Activated T-cell treated with anti-CD3 and anti-CD28 coated beads, Interleukin-2, amount 50 U/mL, for 24 hours (primary cell): ENCODE results near the gene WWC1.
"Not testable (repeated sequence)": the region's sequence is repeated elsewhere in the genome, so short reads cannot be mapped to it uniquely, and the experiment has no call there.

Experiments used
- DNase-seq: peaks from one replicate; pipeline ENCODE4 v3.0.0-alpha.2; 2020
- H3K27ac Mint-ChIP-seq: 2 replicates; pipeline ENCODE4 v1.8.0; 2020; ENCODE audit warnings: mild to moderate bottlenecking, mixed read lengths
- H3K27me3 Mint-ChIP-seq: 2 replicates; pipeline ENCODE4 v1.8.0; 2020; ENCODE audit warnings: mixed read lengths
- H3K36me3 Mint-ChIP-seq: 2 replicates; pipeline ENCODE4 v1.8.0; 2020; ENCODE audit warnings: low read depth, mixed read lengths
- H3K4me1 Mint-ChIP-seq: 2 replicates; pipeline ENCODE4 v1.8.0; 2020; ENCODE audit warnings: low read depth, mixed read lengths
- H3K4me3 Mint-ChIP-seq: 2 replicates; pipeline ENCODE4 v1.8.0; 2020; ENCODE audit warnings: mild to moderate bottlenecking, moderate library complexity, mixed read lengths
- H3K9me3 Mint-ChIP-seq: 2 replicates; pipeline ENCODE4 v1.8.0; 2020; ENCODE audit warnings: mixed read lengths

The WWC1 gene

GRCh38 chr5:168327994-168328393, 36.5 kb downstream of the WWC1 start:
- peaks cover 8% of the 10 kb centered on the region for H3K4me1 Mint-ChIP-seq
- no peak overlapping the region for H3K27ac Mint-ChIP-seq
- no peak for DNase-seq
- H3K4me3 Mint-ChIP-seq: no peak overlapping the region
- H3K27me3 Mint-ChIP-seq: peaks cover 34% of the 10 kb centered on the region
- no peaks in the 10 kb centered on the region for H3K36me3 Mint-ChIP-seq
- H3K9me3 Mint-ChIP-seq: no peaks in the 10 kb centered on the region

- Mint-ChIP-seq H3K4me1 (peaks cover 8% of the 10 kb centered on the region), H3K4me3 (no peak overlapping the region), H3K27me3 (peaks cover 34% of the 10 kb centered on the region), H3K9me3 (no peaks in the 10 kb centered on the region), H3K36me3 (no peaks in the 10 kb centered on the region), H3K27ac (no peak overlapping the region)
- DNase-seq: no peak
Observed at GRCh38 chr5:168328814-168329213, 37.4 kb downstream of the WWC1 start.

GRCh38 chr5:168329302-168329701, 37.9 kb downstream of the WWC1 start:
- Mint-ChIP-seq H3K27me3 (peaks cover 34% of the 10 kb centered on the region), H3K27ac (no peak overlapping the region), H3K4me3 (no peak overlapping the region), H3K4me1 (peaks cover 8% of the 10 kb centered on the region), H3K9me3 (no peaks in the 10 kb centered on the region), H3K36me3 (no peaks in the 10 kb centered on the region)
- no peak for DNase-seq

DNA sequence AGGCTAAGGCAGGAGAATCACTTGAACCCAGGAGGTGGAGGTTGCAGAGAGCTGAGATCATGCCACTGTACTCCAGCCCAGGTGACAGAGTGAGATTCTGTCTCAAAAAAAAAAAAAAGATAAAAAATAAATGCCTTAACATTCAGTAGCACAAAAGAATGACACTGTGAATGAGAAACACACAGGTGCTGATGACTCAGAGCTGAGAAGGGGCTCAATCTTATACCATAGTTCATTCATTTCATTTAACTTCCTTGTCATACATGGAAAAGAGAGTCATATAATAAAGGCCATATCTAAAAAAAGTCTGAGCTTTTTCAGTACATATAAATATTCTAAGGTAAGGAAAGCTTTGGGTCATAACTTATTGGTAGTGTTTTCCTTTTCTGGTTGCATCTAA, 40.6 kb downstream of the WWC1 start:
- Mint-ChIP-seq H3K36me3 (no peaks in the 10 kb centered on the region), H3K9me3 (no peaks in the 10 kb centered on the region), H3K27ac (no peak overlapping the region), H3K27me3 (peaks cover 27% of the 10 kb centered on the region), H3K4me1 (peaks cover 8% of the 10 kb centered on the region), H3K4me3 (no peak overlapping the region)
- DNase-seq: no peak

DNA sequence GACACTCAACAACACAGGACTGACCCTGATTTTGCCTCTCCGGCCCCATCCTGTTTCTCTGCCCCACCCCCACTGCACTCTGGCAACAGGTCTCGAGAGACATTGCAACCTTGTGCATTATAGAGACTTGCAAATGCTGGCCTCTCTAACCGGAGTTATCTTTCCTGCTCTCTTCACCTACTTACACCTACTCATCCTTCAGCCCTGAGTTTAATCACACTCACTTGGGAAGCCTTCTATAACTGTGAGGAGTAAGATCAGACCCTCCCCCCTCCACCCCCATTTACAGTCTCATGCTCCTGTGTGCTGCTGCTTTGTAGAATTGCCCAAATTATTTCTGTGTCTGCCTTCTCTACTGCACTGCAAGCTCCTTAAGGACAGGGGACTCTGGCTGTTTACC, 42.8 kb downstream of the WWC1 start:
- Mint-ChIP-seq H3K27me3 (peaks cover 18% of the 10 kb centered on the region), H3K36me3 (no peaks in the 10 kb centered on the region), H3K9me3 (no peaks in the 10 kb centered on the region), H3K4me1 (peaks cover 4% of the 10 kb centered on the region), H3K27ac (no peak overlapping the region), H3K4me3 (no peak overlapping the region)
- no peak for DNase-seq

DNA sequence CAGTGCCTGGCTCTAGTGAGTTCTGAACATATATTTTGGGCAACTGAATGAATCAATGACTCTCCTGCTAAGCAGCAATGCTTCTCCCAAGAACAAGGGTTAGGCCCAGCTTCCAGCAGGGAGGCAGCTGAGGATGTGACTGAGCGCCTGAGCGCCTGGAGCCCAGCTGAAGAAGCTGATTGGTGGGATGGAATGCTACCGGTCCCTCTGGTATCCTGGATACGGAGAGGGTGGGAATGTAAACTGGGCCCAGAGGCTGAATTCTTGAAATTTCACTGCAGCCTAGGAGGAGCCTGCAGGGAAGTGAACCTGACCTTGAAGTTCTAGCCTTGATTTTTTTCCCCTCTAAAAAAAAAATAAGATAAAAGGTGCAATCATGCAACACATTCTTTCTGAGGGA, 43.2 kb downstream of the WWC1 start:
- peaks cover 4% of the 10 kb centered on the region for H3K4me1 Mint-ChIP-seq
- H3K9me3 Mint-ChIP-seq: no peaks in the 10 kb centered on the region
- no peak overlapping the region for H3K27ac Mint-ChIP-seq
- peaks cover 14% of the 10 kb centered on the region for H3K27me3 Mint-ChIP-seq
- no peak for DNase-seq
- H3K4me3 Mint-ChIP-seq: no peak overlapping the region
- H3K36me3 Mint-ChIP-seq: no peaks in the 10 kb centered on the region

GRCh38 chr5:168337361-168337760, 45.9 kb downstream of the WWC1 start:
- no peak overlapping the region for H3K27ac Mint-ChIP-seq
- H3K27me3 Mint-ChIP-seq: peaks cover 16% of the 10 kb centered on the region
- H3K4me1 Mint-ChIP-seq: peaks cover under 1% of the 10 kb centered on the region
- H3K9me3 Mint-ChIP-seq: peaks cover 3% of the 10 kb centered on the region
- H3K4me3 Mint-ChIP-seq: no peak overlapping the region
- H3K36me3 Mint-ChIP-seq: no peaks in the 10 kb centered on the region
- DNase-seq: no peak

- DNase-seq: no peak
- Mint-ChIP-seq H3K4me1 (no peaks in the 10 kb centered on the region), H3K27ac (no peak overlapping the region), H3K36me3 (no peaks in the 10 kb centered on the region), H3K4me3 (no peak overlapping the region), H3K9me3 (peaks cover 3% of the 10 kb centered on the region), H3K27me3 (peaks cover 16% of the 10 kb centered on the region)
Observed at GRCh38 chr5:168339109-168339771, 47.8 kb downstream of the WWC1 start.

- not testable (repeated sequence) for H3K4me3 Mint-ChIP-seq, H3K4me1 Mint-ChIP-seq, H3K36me3 Mint-ChIP-seq, H3K27ac Mint-ChIP-seq, H3K9me3 Mint-ChIP-seq, DNase-seq
- peaks cover 16% of the 10 kb centered on the region for H3K27me3 Mint-ChIP-seq
Observed at GRCh38 chr5:168339772-168340140, 48.3 kb downstream of the WWC1 start.

DNA sequence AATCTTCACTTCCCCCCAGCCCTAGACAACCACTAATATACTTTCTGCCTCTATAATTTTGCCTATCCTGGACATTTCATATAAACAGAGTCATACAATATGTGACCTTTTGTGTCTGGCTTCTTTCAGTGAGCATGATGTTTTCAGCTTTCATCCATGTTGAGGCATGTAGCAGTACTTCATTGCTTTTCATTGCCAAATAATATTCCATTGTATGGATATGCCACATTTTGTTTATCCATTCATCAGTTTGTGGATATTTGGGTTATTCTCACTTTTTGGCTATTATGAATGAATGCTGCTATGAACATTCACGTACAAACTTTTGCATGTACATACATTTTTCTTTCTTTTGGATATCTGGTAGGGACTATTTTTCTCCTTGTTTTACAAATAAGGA, 49.0 kb downstream of the WWC1 start:
- H3K9me3 Mint-ChIP-seq: peaks cover 3% of the 10 kb centered on the region
- H3K27ac Mint-ChIP-seq: no peak overlapping the region
- H3K36me3 Mint-ChIP-seq: no peaks in the 10 kb centered on the region
- no peaks in the 10 kb centered on the region for H3K4me1 Mint-ChIP-seq
- H3K4me3 Mint-ChIP-seq: no peak overlapping the region
- peaks cover 16% of the 10 kb centered on the region for H3K27me3 Mint-ChIP-seq
- no peak for DNase-seq

GRCh38 chr5:168341178-168341577, 49.7 kb downstream of the WWC1 start:
- Mint-ChIP-seq H3K9me3 (peaks cover 3% of the 10 kb centered on the region), H3K4me1 (no peaks in the 10 kb centered on the region), H3K27ac (no peak overlapping the region), H3K27me3 (peaks cover 16% of the 10 kb centered on the region), H3K36me3 (no peaks in the 10 kb centered on the region), H3K4me3 (no peak overlapping the region)
- no peak for DNase-seq

DNA sequence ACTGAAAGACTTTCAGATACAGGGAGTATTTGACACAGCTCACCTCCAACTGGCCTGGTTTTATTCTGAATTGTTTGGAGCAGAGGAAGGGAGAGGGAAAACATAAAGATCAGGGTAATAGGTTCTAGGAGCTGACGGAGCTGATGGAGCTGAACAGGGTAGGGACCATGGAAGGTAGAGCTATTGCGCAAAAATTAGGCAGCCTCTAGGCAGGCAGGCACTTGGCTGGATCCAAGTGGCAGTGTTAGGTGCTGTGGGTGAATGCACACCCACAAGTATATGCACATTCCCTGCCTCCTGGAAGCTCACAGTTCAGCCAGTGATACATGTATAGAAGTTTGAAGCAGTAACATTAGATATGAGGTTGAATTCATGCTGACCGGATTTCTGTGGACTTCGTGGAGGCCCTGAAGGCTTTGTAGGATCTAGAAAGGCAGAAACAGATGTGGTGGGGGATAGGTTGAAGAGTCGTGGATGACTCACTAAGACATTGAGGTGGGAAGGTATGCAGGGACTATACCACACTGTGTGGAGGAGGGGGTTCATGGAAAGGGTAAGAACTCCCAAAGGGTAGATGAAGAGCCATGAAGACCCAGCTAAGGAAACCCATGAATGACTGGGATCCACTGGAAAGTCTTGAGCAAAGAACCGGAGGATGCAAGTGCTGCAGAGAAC, 50.8 kb downstream of the WWC1 start:
- peaks cover 3% of the 10 kb centered on the region for H3K9me3 Mint-ChIP-seq
- no peaks in the 10 kb centered on the region for H3K36me3 Mint-ChIP-seq
- no peak overlapping the region for H3K27ac Mint-ChIP-seq
- H3K4me1 Mint-ChIP-seq: no peaks in the 10 kb centered on the region
- DNase-seq: no peak
- peaks cover 15% of the 10 kb centered on the region for H3K27me3 Mint-ChIP-seq
- H3K4me3 Mint-ChIP-seq: no peak overlapping the region

- Mint-ChIP-seq H3K9me3 (peaks cover 3% of the 10 kb centered on the region), H3K4me3 (no peak overlapping the region), H3K27ac (no peak overlapping the region), H3K27me3 (peaks cover 10% of the 10 kb centered on the region), H3K4me1 (no peaks in the 10 kb centered on the region), H3K36me3 (no peaks in the 10 kb centered on the region)
- no peak for DNase-seq
Observed at GRCh38 chr5:168342985-168343384, 51.5 kb downstream of the WWC1 start.

DNA sequence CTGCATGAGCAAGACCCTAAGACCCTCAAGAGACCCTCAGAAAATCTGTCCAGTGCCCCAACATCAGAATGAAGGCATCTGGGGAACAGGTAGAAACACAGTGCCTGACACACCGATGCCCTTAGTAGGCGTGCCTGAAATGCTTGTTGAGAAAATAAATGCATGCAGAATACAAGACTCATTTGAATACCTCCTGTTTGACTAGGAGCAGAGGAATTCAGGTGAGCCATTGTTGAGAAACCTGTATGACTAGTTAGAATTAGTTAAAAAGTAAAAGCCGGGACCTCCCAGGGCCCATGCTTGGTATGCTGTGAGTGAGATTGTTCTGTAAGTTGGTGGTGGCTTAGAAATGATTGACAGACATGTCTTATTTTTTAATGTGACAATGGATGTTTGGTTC, 55.0 kb downstream of the WWC1 start:
- Mint-ChIP-seq H3K27ac (no peak overlapping the region), H3K4me3 (no peak overlapping the region), H3K9me3 (no peaks in the 10 kb centered on the region), H3K4me1 (no peaks in the 10 kb centered on the region), H3K36me3 (no peaks in the 10 kb centered on the region), H3K27me3 (no peaks in the 10 kb centered on the region)
- no peak for DNase-seq

GRCh38 chr5:168347368-168348083, 56.1 kb downstream of the WWC1 start:
- Mint-ChIP-seq H3K4me1 (no peaks in the 10 kb centered on the region), H3K27me3 (no peaks in the 10 kb centered on the region), H3K36me3 (no peaks in the 10 kb centered on the region), H3K27ac (no peak overlapping the region), H3K9me3 (no peaks in the 10 kb centered on the region), H3K4me3 (no peak overlapping the region)
- DNase-seq: no peak
